ENCODE data around the gene CES5A. TPM values are rescaled to one million over a fixed set of nuclear protein-coding genes. Genes with fewer than 3 reads are reported as not detected.

Gene CES5A, protein sequence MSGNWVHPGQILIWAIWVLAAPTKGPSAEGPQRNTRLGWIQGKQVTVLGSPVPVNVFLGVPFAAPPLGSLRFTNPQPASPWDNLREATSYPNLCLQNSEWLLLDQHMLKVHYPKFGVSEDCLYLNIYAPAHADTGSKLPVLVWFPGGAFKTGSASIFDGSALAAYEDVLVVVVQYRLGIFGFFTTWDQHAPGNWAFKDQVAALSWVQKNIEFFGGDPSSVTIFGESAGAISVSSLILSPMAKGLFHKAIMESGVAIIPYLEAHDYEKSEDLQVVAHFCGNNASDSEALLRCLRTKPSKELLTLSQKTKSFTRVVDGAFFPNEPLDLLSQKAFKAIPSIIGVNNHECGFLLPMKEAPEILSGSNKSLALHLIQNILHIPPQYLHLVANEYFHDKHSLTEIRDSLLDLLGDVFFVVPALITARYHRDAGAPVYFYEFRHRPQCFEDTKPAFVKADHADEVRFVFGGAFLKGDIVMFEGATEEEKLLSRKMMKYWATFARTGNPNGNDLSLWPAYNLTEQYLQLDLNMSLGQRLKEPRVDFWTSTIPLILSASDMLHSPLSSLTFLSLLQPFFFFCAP
- total RNA-seq, result not detected in 2 replicates

DNA sequence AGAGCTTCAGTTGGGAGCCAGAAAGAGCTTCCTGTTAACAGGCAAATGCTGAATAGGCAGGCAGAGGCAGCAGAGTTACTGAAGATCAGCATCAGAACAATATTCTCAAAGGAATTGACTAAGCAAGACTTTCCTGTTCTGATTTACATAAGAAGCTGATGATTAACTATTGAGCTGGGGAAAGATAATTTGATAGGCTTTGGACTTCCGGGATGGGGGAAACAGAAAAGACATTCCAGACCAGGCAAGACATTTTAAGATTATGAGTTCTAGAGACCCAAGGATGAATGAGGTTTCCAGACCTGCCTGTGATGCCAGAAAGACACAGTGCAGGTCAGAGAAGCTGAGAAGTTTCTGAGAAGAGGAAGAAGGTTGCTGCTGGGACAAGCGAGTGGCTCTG is at the start of gene CES5A:
Gene CES5A (minus strand): TSS at position 101 of the 400 bp plus-strand sequence. CDS start 152 bp downstream, outside the sequence.
- Mint-ChIP-seq H3K9me3 (no peaks in the 10 kb centered on the region), H3K27me3 (peaks cover 11% of the 10 kb centered on the region), H3K36me3 (ENCODE audit: low read depth) (no peaks in the 10 kb centered on the region), H3K4me3 (no peak within 1 kb of the TSS), H3K4me1 (no peaks in the 10 kb centered on the region), H3K27ac (no peak within 1 kb of the TSS)
- intact Hi-C loops (cut with micrococcal nuclease), result no loop called here
- TF ChIP-seq, protein P1, sequence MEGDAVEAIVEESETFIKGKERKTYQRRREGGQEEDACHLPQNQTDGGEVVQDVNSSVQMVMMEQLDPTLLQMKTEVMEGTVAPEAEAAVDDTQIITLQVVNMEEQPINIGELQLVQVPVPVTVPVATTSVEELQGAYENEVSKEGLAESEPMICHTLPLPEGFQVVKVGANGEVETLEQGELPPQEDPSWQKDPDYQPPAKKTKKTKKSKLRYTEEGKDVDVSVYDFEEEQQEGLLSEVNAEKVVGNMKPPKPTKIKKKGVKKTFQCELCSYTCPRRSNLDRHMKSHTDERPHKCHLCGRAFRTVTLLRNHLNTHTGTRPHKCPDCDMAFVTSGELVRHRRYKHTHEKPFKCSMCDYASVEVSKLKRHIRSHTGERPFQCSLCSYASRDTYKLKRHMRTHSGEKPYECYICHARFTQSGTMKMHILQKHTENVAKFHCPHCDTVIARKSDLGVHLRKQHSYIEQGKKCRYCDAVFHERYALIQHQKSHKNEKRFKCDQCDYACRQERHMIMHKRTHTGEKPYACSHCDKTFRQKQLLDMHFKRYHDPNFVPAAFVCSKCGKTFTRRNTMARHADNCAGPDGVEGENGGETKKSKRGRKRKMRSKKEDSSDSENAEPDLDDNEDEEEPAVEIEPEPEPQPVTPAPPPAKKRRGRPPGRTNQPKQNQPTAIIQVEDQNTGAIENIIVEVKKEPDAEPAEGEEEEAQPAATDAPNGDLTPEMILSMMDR (IDR thresholded peaks at IDR 0.05), result no peak
- ChIA-PET POLR2A (no interaction called here), CTCF (no interaction called here)
- ATAC-seq (ENCODE audit: low read depth), result no peak
- no peak for DNase-seq

DNA sequence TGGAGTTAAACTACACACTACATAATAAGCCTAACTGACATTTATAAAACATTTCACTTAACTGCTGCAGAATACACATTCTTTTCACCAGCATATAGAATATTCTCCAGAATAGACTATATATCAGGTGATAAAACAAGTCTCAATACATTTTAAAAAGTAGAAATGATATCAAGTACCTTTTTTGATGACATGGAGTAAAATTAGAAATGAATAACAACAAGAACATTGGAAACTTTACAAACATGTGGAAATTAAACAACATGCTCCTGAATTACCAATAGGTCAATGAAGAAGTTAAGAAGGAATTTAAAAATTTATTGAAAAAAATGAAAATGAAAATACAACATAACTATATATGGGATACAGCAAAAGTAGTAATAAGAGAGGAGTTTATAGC is 47.5 kb upstream of the CES5A start:
- no peak for DNase-seq
- Mint-ChIP-seq H3K36me3 (ENCODE audit: low read depth) (no peaks in the 10 kb centered on the region), H3K9me3 (peaks cover 13% of the 10 kb centered on the region), H3K4me3 (no peak overlapping the region), H3K27ac (no peak overlapping the region), H3K4me1 (no peaks in the 10 kb centered on the region), H3K27me3 (peaks cover 21% of the 10 kb centered on the region)
- TF ChIP-seq, protein P1 (IDR thresholded peaks at IDR 0.05), result no peak
- no peak for ATAC-seq (ENCODE audit: low read depth)
- intact Hi-C loops (cut with micrococcal nuclease), result no loop called here
- CTCF ChIA-PET, result no interaction called here
- POLR2A ChIA-PET, result no interaction called here

DNA sequence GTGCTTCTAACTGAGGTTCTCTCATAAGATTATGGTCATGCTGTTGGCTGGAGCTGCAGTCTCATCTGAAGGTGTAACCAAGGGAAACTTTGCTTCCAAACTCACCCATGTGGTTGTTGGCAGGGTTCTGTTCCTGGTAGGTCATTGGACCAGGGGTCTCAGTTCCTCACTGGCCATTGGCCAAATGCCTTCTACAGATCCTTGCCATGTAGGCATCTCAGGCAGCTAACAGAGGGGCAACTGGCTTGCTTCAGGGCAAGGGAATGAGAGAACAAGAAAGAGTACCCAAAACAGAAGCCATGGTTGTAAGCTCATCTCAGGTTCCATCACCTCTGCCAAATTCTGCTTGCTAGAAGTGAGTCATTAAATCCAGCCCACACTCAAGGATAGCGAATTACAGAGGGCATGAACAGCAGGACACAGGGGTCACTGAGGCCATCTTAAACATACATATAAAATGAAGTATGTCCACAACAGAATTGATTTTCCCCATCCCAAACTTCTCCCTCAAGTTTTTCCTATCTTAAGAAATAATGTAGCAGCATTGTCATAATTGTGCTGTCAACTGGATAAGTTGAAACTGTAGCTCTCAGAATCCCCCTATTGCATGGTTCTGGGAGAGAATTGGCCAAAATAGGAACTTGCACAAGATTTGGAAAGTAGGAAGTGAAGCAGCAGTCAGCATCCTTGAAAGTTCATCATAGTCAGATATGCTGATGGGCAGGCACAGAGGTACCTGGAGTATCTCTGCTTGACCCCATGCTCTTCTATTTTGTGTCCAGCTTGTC is 42.4 kb upstream of the CES5A start:
- TF ChIP-seq, protein P1 (IDR thresholded peaks at IDR 0.05), result no peak
- peaks cover 34% of the 10 kb centered on the region for H3K27me3 Mint-ChIP-seq
- no peak for ATAC-seq (ENCODE audit: low read depth)
- POLR2A ChIA-PET, result no interaction called here
- DNase-seq, result no peak
- H3K27ac Mint-ChIP-seq, result no peak overlapping the region
- H3K36me3 Mint-ChIP-seq (ENCODE audit: low read depth), result no peaks in the 10 kb centered on the region
- CTCF ChIA-PET, result no interaction called here
- H3K9me3 Mint-ChIP-seq, result peaks cover 10% of the 10 kb centered on the region
- H3K4me3 Mint-ChIP-seq, result no peak overlapping the region
- intact Hi-C loops (cut with micrococcal nuclease), result no loop called here
- no peaks in the 10 kb centered on the region for H3K4me1 Mint-ChIP-seq

DNA sequence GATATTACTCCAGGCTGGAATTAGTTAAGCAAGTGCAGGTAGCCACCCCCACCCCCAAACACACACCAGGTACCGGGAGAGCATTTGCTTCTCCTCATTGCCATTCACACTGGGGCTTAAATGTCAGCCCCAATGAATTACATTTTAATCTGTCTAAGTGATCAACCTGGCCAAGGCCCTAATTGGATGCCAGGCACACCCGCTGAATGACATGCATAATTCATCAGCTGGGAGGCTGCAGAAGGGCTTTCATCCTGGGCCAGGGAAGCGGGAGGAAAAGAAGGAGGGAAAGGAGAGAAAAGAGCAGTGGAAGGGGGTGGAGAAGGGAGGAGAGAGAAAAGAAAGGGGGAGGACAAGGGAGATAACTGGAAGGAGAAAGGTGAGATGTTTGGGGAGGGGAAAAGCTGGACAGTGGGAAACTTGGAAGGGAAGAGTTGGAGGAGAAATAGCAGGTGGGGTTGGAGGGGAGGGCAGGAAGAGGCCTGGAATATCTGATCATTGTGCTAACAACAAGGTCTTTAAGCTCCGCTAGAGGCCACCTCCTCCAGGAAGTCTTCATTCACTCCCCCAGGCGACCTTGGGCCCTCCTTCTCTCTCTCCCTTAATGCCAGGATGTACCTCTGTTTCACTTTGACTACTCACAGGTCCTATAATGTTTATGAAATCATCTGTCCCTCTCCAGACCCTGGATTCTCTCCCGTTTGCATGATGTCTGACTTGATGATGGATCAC is 40.1 kb upstream of the CES5A start:
- no peaks in the 10 kb centered on the region for H3K36me3 Mint-ChIP-seq (ENCODE audit: low read depth)
- POLR2A ChIA-PET, result no interaction called here
- H3K4me1 Mint-ChIP-seq, result no peaks in the 10 kb centered on the region
- ATAC-seq (ENCODE audit: low read depth) (no peak), DNase-seq (no peak)
- H3K9me3 Mint-ChIP-seq, result peaks cover 11% of the 10 kb centered on the region
- peaks cover 24% of the 10 kb centered on the region for H3K27me3 Mint-ChIP-seq
- H3K27ac Mint-ChIP-seq, result no peak overlapping the region
- no peak overlapping the region for H3K4me3 Mint-ChIP-seq
- TF ChIP-seq, protein P1 (IDR thresholded peaks at IDR 0.05), result no peak
- CTCF ChIA-PET, result interaction anchor here (0.9 kb wide), 1 partner anchor 403 kb away, joined by 3 read pairs; no protein-coding TSS in a partner anchor
- intact Hi-C loops (cut with micrococcal nuclease), result no loop called here
